GM04503 (cell line): ENCODE measurements around the gene HS6ST2.
A peak's percentile ranks its signal among the peaks of the same experiment; 100 is the strongest.

Experiments used
- DNase-seq: peaks from one replicate; pipeline ENCODE4 v3.0.0-alpha.2; 2012; ENCODE audit warnings: low read depth

HS6ST2 gene

GRCh38 chrX:132843363-132843762 lies 115.1 kb downstream of the HS6ST2 start:
- DNase-seq = no peak

DNA sequence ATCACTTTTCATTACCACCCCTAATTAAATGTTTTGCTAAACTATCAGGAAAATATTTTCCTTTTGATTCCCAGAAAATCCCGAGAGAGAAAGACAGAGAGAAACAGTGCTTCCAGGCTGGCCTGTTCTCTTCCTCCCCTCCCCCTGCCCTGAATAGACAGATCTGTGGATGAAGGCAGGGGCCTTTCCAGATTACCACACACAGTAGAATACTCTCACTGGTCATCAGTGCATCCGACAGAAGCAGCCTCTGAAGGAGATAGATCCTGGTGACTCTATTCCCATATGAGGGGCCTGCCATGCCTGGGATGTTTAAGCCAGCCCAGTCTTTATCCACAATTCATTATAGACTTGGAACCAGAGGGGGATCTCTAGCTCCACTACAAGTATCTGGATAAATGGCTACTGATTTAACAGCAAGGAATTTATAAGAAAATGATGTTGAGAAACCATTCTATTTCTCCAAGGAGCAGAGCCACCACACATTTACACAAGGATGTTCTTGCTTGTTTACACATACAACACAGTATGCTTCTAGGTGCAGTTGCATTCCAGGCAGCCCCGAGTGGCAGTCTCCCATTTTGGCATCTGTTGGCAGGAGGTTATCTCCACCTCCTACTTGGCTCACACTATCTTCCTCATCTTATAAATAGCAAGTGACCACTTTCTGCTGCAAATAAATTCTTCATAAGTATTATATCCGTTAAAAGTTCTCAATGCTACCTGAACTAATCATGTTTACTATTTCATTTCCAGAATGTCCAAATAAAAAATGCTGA lies 115.8 kb downstream of the HS6ST2 start:
- no peak for DNase-seq

DNA sequence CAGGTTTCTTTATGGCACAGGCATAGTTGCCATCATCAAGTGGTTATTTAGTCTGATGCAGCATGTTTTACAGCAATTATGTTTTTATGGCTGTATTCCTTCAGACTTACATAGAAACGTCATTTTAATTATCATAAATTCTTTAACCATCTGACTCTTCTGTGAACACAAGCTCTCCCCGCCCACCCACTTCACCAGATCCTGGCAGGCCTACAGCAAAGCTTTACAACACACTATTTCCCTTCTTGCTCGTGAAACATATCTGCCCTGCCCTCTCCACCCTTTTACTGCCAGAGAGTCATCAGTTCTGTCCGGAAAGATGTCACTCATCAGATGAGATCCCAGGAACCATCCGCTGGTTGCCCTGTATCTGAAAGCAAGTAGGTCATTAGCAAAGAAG lies 120.5 kb downstream of the HS6ST2 start:
- DNase-seq = no peak

DNA sequence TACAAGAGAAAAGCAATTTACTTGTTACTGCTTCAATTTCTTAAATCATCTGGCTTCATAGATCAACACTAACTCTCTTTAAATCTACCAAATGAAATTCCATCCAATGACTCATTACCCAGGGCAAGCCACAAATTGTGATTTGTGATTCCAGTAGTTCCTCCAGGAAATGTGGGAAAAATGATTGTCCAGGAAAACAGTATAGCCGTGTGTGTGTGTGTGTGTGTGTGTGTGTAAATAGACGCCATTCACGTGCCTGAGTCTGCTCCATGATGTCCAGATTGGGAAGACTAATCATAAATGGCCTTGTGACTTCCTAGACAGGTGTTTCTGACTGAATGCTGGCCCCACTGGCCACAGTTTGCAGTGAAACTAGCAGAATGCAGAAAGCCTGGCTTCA lies 121.3 kb downstream of the HS6ST2 start:
- DNase-seq = peak; percentile 3

DNA sequence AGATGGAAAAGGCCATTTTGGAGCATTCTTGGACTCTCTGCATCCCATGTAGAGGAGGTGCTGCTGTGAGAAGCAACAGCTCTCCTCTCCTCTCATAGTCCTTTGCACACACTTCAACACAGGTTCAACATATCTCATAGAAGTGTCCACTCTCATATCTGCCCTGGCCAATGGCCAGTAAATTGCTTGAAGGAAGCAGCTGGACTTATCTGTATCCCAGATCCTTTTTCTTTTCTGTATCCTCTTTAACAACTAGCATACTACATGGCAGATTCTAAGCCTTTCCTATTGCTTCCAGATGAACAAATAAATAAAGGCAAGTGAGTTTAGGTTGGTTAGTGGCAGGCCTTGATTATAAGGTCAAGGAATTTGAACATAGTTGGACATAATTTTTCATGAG lies 122.0 kb downstream of the HS6ST2 start:
- no peak for DNase-seq

DNA sequence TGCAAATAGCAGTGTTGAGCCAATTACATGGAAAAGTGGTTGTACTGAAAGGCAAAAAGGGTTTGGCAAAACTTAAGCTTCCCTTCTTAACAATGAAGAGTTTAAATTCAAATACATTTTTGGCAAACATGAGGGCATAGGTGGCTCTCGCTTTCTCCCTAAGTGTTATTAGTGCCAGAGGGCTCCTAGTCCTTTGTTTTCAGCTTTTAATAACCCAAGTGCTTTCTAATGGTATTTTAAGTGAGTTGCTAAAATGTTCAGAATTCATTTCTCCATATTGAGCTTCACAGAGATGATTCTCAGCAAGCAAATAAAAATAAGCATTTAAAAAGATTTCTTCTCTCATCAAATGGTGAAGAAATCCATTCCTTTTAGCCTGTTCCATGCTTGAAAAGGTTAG lies 123.7 kb downstream of the HS6ST2 start:
- no peak for DNase-seq

- no peak for DNase-seq
Measured at GRCh38 chrX:132834109-132834508, 124.3 kb downstream of the HS6ST2 start.

DNA sequence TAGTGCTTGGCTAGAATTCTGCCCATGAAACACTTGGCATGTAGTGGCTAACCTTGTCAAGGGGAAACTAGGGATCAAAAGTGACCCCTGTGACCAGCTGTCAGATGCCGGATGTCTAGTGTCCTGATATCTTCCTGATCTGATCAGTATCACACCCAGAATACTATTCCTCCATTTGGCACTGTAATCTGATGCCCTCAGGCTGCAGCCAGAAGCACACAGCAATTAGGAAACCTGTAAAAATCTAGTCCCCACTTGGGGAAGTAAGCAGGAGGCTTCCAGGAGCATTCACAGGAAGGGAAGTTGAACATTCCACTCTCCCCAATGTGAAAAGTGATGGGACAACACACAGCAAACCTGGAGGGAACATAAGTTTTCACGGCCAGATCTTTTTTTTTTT lies 125.1 kb downstream of the HS6ST2 start:
- no peak for DNase-seq

DNA sequence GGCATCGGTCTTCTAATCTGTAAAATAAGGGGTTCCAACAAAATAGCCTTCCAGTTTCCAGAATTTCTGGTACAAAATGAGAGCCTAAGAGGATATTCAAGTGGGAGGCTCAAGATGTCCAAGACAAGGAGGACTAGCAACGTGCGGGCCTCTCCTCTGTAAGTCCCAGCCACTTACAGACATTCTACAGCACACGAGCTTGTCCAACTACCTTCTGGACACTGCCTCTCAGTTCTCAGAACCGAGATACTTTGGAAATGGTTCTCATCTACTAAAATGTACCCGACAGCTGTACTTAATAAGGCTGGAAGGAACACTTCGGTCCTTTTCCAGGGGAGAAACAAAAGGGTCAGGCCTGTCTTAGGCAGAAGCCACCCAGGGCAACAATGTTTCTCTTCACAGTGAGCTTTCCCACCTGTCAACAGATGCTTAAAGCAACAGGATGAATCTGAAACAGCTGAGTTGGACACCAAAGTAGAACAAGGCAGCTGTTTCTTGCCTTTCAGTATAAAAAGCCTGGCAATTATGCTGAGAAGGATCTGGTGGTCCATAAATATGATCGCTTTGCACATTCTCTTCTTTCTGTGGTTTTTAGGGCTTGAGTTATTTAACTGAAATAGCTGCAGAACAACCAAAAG lies 127.0 kb downstream of the HS6ST2 start:
- no peak for DNase-seq

DNA sequence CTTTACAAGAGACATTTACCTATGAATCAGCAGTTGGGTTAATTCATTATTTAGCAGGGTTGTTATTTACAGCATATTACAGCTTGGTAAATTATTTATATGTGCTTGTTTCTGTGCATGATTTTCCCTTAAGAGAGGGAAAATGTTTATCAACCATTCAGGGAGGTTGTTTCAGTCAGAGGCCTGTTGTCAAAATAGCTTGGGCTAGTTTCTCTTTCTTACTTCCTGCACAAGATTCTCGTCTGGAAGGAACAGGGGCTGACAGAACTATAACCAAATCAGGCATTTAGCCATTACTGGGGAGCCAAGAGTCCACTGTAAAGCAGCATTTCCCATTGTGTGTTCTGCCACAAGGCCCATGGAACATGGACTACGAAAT lies 135.8 kb downstream of the HS6ST2 start:
- no peak for DNase-seq

DNA sequence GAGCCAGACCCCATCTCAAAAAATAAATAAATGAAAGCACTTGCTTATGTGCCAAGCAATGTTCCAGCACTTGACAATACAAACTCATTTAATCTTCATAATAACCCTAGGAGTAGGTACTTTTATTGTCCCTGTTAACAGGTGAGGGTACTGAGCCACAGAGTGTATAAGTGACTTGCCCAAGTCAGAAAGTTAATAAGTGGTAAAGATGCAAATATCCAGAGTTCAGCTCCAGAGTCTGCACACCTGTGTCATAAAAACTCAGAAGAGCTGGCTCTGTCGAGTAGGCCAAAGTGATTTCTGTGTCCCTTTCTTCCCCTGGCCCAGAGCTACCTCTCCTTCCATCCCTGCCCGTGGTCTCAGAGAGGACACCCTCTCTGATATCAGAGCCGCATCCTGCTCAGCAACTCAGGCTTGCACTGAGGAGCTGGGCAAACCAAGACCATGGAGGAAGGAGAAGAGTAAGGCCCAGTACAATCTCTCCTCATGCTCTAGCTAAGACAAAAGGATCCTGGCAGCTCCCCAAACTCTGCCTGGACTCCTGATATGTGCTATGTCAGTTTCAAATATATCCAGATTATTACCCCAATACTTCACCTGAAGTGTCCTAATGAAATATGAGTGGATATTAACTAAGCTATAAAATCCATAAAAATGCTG lies 136.3 kb downstream of the HS6ST2 start:
- DNase-seq = no peak

DNA sequence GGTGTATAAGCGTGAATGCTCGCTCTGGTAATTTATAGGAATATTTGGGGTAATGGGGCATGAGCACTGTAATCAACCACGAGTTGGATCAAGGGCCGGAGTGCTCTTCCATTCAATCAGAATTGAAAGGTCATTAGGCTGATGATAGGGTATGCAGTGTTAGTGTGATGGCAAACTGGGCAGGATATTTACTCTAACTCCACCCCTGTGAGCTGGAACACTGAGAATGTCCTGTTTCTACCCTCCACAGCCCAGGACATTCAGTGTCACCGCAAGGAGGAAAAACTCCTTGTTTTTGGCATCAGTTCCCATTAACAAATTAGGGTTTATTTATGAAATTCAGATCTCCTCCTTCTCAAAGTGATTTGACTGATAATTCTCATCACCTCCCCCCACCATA lies 137.8 kb downstream of the HS6ST2 start:
- DNase-seq = no peak

DNA sequence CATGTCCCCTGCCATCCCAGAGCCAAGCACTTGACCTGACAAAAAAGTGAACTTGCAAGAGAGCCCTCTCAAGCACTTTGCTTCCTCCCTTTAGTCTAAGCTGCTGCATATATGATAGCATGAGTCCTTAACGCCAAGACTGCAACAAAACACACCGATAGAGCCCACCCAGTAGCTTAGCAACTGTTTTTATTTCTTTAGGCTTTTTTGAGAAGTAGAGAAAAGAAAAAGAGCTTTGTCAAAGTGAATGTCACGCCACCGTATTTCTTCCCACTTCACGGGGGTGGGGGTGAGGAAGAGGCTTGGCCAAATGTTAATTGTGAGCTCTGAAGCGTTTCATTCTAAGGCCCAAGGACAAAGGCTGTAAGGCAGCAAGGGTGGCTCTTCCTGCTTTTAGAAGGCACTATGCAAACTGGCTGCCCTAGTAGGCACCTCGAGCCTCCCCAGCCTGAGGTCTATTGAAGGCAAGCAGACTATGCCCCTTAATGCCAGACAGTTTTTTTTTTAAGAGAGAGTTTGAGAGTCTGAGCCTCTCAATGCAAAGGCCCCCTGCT lies 138.6 kb downstream of the HS6ST2 start:
- no peak for DNase-seq

GRCh38 chrX:132818638-132819037 lies 139.8 kb downstream of the HS6ST2 start:
- no peak for DNase-seq

- no peak for DNase-seq
Measured at GRCh38 chrX:132815643-132816042, 142.8 kb downstream of the HS6ST2 start.

DNA sequence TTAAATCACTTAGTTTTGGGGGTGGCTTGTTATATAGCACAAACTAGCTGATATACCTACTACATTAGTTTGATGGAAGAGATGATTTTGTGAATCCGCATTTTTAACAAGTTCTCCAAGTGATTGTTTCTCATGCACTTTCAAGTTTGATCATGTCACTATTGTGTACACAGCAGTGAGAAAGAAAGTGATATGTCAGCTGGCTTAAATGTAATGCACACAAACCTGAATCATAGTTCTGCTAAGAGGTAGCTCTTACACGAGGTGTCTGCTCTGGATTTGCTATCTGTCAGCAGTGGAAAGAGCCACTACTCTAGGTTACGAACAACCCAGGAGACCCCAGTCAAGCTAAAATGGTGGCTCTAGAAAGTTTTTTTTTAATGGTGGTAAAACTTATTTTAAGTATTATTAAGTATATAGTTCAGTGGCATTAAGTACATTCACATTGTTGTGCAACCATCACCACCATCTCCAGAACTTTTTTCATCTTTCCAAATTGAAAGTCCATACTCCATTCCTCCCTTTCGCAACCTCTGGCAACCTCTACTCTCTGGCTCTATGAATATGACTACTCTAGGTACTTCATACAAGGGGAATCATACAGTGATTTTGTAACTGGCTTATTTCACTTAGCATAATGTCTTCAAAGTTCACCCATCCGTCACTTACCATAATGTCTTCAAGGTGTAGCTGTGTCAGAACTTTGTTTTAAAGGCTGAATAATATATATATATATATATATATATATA lies 147.3 kb downstream of the HS6ST2 start:
- DNase-seq = no peak

DNA sequence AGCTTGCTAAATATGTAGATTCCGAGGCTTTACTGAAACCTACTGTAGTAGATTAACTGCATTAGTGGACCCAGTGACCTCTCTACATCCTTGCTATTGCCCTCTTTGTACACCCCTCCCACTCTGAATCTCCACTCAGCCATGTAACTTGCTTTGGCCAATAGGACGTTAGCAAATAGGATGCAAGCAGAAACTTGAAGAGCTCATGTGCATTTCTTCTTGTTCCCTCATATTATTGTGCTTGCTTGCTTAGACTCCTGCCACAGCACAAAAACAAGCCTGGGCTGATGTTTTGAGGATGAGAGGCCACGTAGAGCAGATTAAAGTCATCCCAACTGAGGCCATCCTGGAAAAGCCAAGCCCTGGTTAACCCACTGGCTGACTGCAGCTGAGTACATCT lies 147.9 kb downstream of the HS6ST2 start:
- no peak for DNase-seq

DNA sequence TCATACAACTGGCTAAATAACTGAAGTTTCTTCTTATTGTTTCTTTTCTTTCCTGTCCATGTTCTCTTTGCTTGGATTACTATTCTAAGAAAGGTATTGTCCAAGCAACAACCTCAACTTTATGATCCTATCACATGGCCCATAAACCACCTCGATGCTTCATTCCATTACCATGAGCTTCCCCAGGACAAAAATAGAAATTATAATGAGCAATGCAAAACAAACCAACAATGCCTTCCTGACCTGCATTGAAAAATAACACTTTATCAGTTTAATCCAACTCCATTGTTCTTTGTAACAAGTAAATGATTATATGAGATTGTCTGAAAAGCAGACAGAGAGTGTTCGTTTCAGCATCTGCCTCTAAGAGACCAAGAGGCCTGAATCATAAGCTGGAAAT lies 148.8 kb downstream of the HS6ST2 start:
- no peak for DNase-seq

DNA sequence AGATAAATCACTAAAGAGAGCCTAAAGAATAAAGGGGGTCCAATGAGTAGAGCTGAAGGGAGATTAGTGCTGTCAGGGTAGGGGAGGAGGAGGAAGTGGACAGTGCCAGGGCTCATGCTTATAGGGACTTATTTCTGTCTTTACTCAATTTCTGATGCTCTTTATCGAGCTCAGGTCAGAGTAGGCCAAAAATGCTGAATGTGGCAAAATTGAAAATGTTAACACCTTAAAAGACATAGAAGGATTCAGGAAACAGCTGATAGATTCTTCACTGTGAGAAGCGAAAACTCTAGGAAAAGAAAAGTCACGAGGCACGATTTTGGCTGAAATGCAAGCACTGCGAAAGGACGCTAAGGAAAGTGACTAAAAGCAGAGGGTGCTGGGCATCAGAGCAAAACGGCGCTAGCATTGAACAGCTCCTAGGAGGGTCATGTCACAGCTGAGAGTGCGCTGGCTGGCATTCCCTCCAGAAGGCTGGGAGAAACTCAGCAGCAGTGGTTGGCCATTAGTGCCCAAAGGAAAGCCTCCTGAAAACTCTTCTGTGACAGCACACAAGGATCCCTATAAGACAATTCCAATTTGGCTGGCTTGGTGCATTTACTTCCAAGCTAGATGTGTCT lies 150.9 kb downstream of the HS6ST2 start:
- DNase-seq = no peak

DNA sequence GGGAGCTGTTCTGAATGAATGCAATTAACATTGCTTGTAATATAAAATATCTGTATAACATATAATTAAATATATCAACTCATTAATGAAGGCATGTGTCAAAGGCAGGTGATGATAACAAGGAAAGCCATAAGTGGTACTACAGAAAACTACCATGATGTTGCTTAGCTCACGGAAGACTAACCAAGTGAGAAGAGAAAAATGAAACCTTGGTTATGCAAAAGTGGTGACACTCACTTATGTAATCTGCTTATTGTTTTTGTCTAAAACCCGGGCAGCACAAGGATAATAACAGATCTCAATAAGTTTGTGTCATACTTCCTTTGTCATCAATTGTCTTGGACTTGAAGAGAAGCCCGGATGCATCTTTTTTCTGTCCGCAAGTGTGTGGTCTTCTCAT lies 156.4 kb downstream of the HS6ST2 start:
- no peak for DNase-seq

GRCh38 chrX:132795181-132795580 lies 163.2 kb downstream of the HS6ST2 start:
- no peak for DNase-seq

- DNase-seq = no peak
Measured at GRCh38 chrX:132791714-132792113, 166.7 kb downstream of the HS6ST2 start.
